HCT116 (cell line): ENCODE results near the gene SEPTIN12. TPM values are rescaled to one million over a fixed set of nuclear protein-coding genes. Genes with fewer than 3 reads are reported as not detected.

Experiments
- ATAC-seq: fragments of 200-7000 bp; cut with Tn5 transposase; 2 replicates; pipeline ENCODE4 v1.9.1; 2020; ENCODE audit warnings: mild to moderate bottlenecking, moderate library complexity
- BruUV-seq: library from RNA; stranded (reverse); fragments of 400-500 nt; replicated peaks from 2 replicates; lab custom pipeline; 2021; lab: Mats Ljungman, UMichigan
- CTCF ChIA-PET: fragments of 300-600 bp; sonication (Branson Sonifier 250); formaldehyde crosslinking; loops from one replicate; lab custom pipeline; 2021; ENCODE audit warnings: antibody characterized with exemption; lab: Charles Lee
- POLR2A ChIA-PET: fragments of 300-600, 350-600 bp; sonication (Branson Sonifier 250); formaldehyde crosslinking; loops from one replicate; lab custom pipeline; 2021; ENCODE audit warnings: antibody characterized with exemption; lab: Charles Lee
- RAD21 ChIA-PET, 2 experiments: fragments of 300-600 bp; sonication (Branson Sonifier 250); formaldehyde crosslinking; loops; one replicate each; lab custom pipeline; 2023; ENCODE audit warnings: low total read pairs in 2 of 2; ENCODE audit not compliant: uncharacterized antibody in 2 of 2, unreplicated experiment in 2 of 2, low non-redundant PET in 1 of 2; lab: Charles Lee
- DNase-seq: peaks from one replicate; pipeline ENCODE4 v3.0.0-alpha.2; 2010; ENCODE audit warnings: low read depth, low spot score
- H2AFZ ChIP-seq: fragments of 200-600 bp; shearing (Covaris generic), sonication (generic); 2 replicates; pipeline ENCODE4 v1.6.1; 2017; ENCODE audit warnings: low read depth, mixed run types, mixed read lengths, antibody characterized with exemption, low read length; ENCODE audit not compliant: poor library complexity, severe bottlenecking
- H3K27ac ChIP-seq: 2 replicates; pipeline ENCODE4 v1.5.1; 2012; ENCODE audit warnings: low read depth, low read length
- H3K27me3 ChIP-seq: fragments of 200-600 bp; sonication (generic); 2 replicates; pipeline ENCODE4 v1.6.1; 2016; ENCODE audit warnings: mixed run types, low read length, mixed read lengths; ENCODE audit not compliant: insufficient read depth
- H3K36me3 ChIP-seq, 2 experiments: fragments of 200-500 bp in 1 of 2; fragments of 200-600 bp in 1 of 2; sonication (Bioruptor generic) in 1 of 2; sonication (generic) in 1 of 2; 2 replicates each; pipeline versions ENCODE4 v1.5.1 to v1.6.1; 2014 to 2016; ENCODE audit warnings: low read length in 2 of 2, inconsistent platforms in 1 of 2, mixed read lengths in 1 of 2, mixed run types in 1 of 2; ENCODE audit not compliant: insufficient read depth in 2 of 2, control insufficient read depth in 1 of 2
- H3K4me1 ChIP-seq, 2 experiments: fragments of 200-600 bp in 1 of 2; sonication (generic) in 1 of 2; 2 replicates each; pipeline versions ENCODE4 v1.5.1 to v1.6.1; 2012 to 2017; ENCODE audit warnings: low read length in 2 of 2, inconsistent platforms in 1 of 2, mild to moderate bottlenecking in 1 of 2, mixed read lengths in 1 of 2, mixed run types in 1 of 2, moderate library complexity in 1 of 2; ENCODE audit not compliant: insufficient read depth in 2 of 2, control insufficient read depth in 1 of 2
- H3K4me2 ChIP-seq: fragments of 200-600 bp; sonication (generic); 2 replicates; pipeline ENCODE4 v1.6.1; 2017; ENCODE audit warnings: mixed run types, low read length, mixed read lengths
- H3K4me3 ChIP-seq, 2 experiments: fragments of 200-600 bp in 1 of 2; sonication (generic) in 1 of 2; replicated peaks in 1 of 2; 2 replicates each; pipeline ENCODE4 v1.5.1; 2011 to 2016; ENCODE audit warnings: low read length in 2 of 2, control low read depth in 1 of 2, low read depth in 1 of 2, mild to moderate bottlenecking in 1 of 2, mixed read lengths in 1 of 2, mixed run types in 1 of 2
- H3K79me2 ChIP-seq: fragments of 200-600 bp; sonication (generic); 2 replicates; pipeline ENCODE4 v1.6.1; 2017; ENCODE audit warnings: mild to moderate bottlenecking, mixed run types, low read length, moderate library complexity, mixed read lengths; ENCODE audit not compliant: insufficient read depth
- H3K9ac ChIP-seq: fragments of 200-600 bp; sonication (generic); 2 replicates; pipeline ENCODE4 v1.6.1; 2016; ENCODE audit warnings: low read length, mixed read lengths
- H3K9me2 ChIP-seq: fragments of 200-600 bp; sonication (generic), shearing (Covaris generic); 2 replicates; pipeline ENCODE4 v1.6.1; 2017; ENCODE audit warnings: mixed run types, mild to moderate bottlenecking, moderate library complexity; ENCODE audit not compliant: insufficient read depth
- H3K9me3 ChIP-seq, 2 experiments: fragments of 200-500 bp in 1 of 2; fragments of 200-600 bp in 1 of 2; sonication (Bioruptor generic) in 1 of 2; sonication (generic) in 1 of 2; 2 replicates each; pipeline ENCODE4 v1.6.1; 2014 to 2017; ENCODE audit warnings: low read length in 2 of 2, mixed read lengths in 2 of 2, inconsistent platforms in 1 of 2, low read depth in 1 of 2, mild to moderate bottlenecking in 1 of 2, mixed run types in 1 of 2, moderate library complexity in 1 of 2; ENCODE audit not compliant: control insufficient read depth in 1 of 2, insufficient read depth in 1 of 2
- H4K20me1 ChIP-seq: fragments of 200-600 bp; sonication (generic), shearing (Covaris generic); 2 replicates; pipeline ENCODE4 v1.6.1; 2017; ENCODE audit warnings: mixed run types, mild to moderate bottlenecking, moderate library complexity; ENCODE audit not compliant: insufficient read depth
- CBX3 ChIP-seq: IDR thresholded peaks from 2 replicates; pipeline ENCODE4 v1.6.1; 2012; ENCODE audit warnings: low read depth
- CEBPB ChIP-seq: IDR thresholded peaks from 2 replicates; pipeline ENCODE4 v1.6.1; 2012; ENCODE audit warnings: low read depth
- CTCF ChIP-seq, 3 experiments: fragments of 200-600 bp in 1 of 3; sonication (generic) in 1 of 3; IDR thresholded peaks in 2 of 3; conservative IDR thresholded peaks in 1 of 3; 2 replicates each; pipeline ENCODE4 v1.5.1; 2012 to 2017; ENCODE audit warnings: low read depth in 2 of 3, low read length in 2 of 3, antibody characterized with exemption in 1 of 3, borderline replicate concordance in 1 of 3, control low read depth in 1 of 3, mild to moderate bottlenecking in 1 of 3, mixed read lengths in 1 of 3, mixed run types in 1 of 3, moderate library complexity in 1 of 3; ENCODE audit not compliant: insufficient read depth in 1 of 3
- EGR1 ChIP-seq: IDR thresholded peaks from 2 replicates; pipeline ENCODE4 v1.6.1; 2012; ENCODE audit warnings: low read depth
- ELF1 ChIP-seq: IDR thresholded peaks from 2 replicates; pipeline ENCODE4 v1.6.1; 2012; ENCODE audit warnings: low read depth, borderline replicate concordance
- EZH2 ChIP-seq: fragments of 200-600 bp; sonication (generic); IDR thresholded peaks from 2 replicates; pipeline ENCODE4 v1.6.1; 2017; ENCODE audit warnings: antibody characterized with exemption, mixed run types
- EZH2phosphoT487 ChIP-seq: fragments of 200-600 bp; IDR thresholded peaks from 2 replicates; pipeline ENCODE4 v1.6.1; 2018; ENCODE audit warnings: antibody characterized with exemption, borderline replicate concordance
- FOSL1 ChIP-seq: IDR thresholded peaks from 2 replicates; pipeline ENCODE4 v1.6.1; 2012; ENCODE audit warnings: low read depth
- JUND ChIP-seq: IDR thresholded peaks from 2 replicates; pipeline ENCODE4 v1.6.1; 2012
- POLR2A ChIP-seq: IDR thresholded peaks from 2 replicates; pipeline ENCODE4 v1.7.0; 2011; ENCODE audit warnings: borderline replicate concordance; ENCODE audit not compliant: insufficient read depth, insufficient read length; ENCODE audit errors: extremely low read depth
- RAD21 ChIP-seq: IDR thresholded peaks from 2 replicates; pipeline ENCODE4 v1.6.1; 2012; ENCODE audit warnings: low read depth, mild to moderate bottlenecking
- SIN3A ChIP-seq: IDR thresholded peaks from 2 replicates; pipeline ENCODE4 v1.6.1; 2012; ENCODE audit warnings: low read depth
- SP1 ChIP-seq: IDR thresholded peaks from 2 replicates; pipeline ENCODE4 v1.6.1; 2012; ENCODE audit warnings: low read depth
- SRF ChIP-seq: IDR thresholded peaks from 2 replicates; pipeline ENCODE4 v1.6.1; 2012; ENCODE audit warnings: low read depth
- TCF7L2 ChIP-seq: IDR thresholded peaks from 2 replicates; pipeline ENCODE4 v1.7.0; 2011; ENCODE audit warnings: borderline replicate concordance, inconsistent platforms; ENCODE audit not compliant: insufficient read depth, insufficient read length; ENCODE audit errors: extremely low read depth
- YY1 ChIP-seq: IDR thresholded peaks from 2 replicates; pipeline ENCODE4 v1.6.1; 2011; ENCODE audit warnings: low read length, low read depth, moderate library complexity, mild to moderate bottlenecking; ENCODE audit not compliant: insufficient replicate concordance; ENCODE audit errors: extremely low read depth
- ZNF274 ChIP-seq: fragments of 200-500 bp; sonication (Bioruptor generic); IDR thresholded peaks from 2 replicates; pipeline ENCODE4 v1.6.1; 2014; ENCODE audit warnings: mild to moderate bottlenecking, low read depth, low read length, inconsistent platforms
- intact Hi-C: fragments of 100-400 bp; cut with micrococcal nuclease; formaldehyde crosslinking; loops from 2 replicates; pipeline ENCODE4 v1.10.0; 2022
- total RNA-seq: library from RNA; stranded (reverse); gene quantifications from one replicate; pipeline ENCODE4 v1.2.1, GENCODE V29; 2021; ENCODE audit not compliant: unreplicated experiment

SEPTIN12 gene
- total RNA-seq, 1 experiment from 2014 or later: not detected

- Histone ChIP-seq H3K79me2 (no peaks in the 10 kb centered on the region), H3K9ac (no peak overlapping the region), H3K4me3 (no peak overlapping the region), H3K9me3 (no peaks in the 10 kb centered on the region), H2AFZ (no peak overlapping the region), H3K27ac (no peak overlapping the region), H4K20me1 (no peaks in the 10 kb centered on the region), H3K36me3 (no peaks in the 10 kb centered on the region), H3K27me3 (no peaks in the 10 kb centered on the region), H3K4me1 (no peaks in the 10 kb centered on the region), H3K4me2 (no peak overlapping the region), H3K9me2 (no peaks in the 10 kb centered on the region)
- no TSS peak for BruUV-seq
- intact Hi-C loops: no loop called here
- CTCF ChIA-PET: no interaction called here
- POLR2A ChIA-PET: no interaction called here
- RAD21 ChIA-PET: no interaction called here
- DNase-seq: no peak
- TF ChIP-seq ZNF274: no peak
- TF ChIP-seq FOSL1: no peak
- no peak for TF ChIP-seq EZH2phosphoT487
- TF ChIP-seq ELF1: no peak
- no peak for TF ChIP-seq CTCF (IDR thresholded peaks at IDR 0.05 in 2 of 3, conservative IDR thresholded peaks at IDR 0.05 in 1 of 3; ENCODE audit: borderline replicate concordance in 1 of 3, insufficient read depth in 1 of 3, low read depth in 2 of 3, low read length in 2 of 3)
- no peak for TF ChIP-seq POLR2A
- no peak for TF ChIP-seq CEBPB
- no peak for TF ChIP-seq RAD21
- no peak for TF ChIP-seq SP1
- TF ChIP-seq EZH2: no peak
- TF ChIP-seq YY1: no peak
- TF ChIP-seq SRF: no peak
- no peak for TF ChIP-seq CBX3
- TF ChIP-seq EGR1: no peak
- TF ChIP-seq TCF7L2: no peak
- no peak for TF ChIP-seq JUND
- TF ChIP-seq SIN3A: no peak
- peak; percentile 64 for ATAC-seq
Observed at GRCh38 chr16:4745274-4745569, 42.9 kb downstream of the SEPTIN12 start.
